Measurements from ENCODE around the gene RESP18. TPM values are rescaled to one million over a fixed set of nuclear protein-coding genes. Genes with fewer than 3 reads are reported as not detected.
"Not testable (repeated sequence)": the region's sequence is repeated elsewhere in the genome, so short reads cannot be mapped to it uniquely, and the experiment has no call there.

Gene RESP18
- total and polyA plus RNA-seq, 4 experiments from 2014 or later, result not detected

GRCh38 chr2:219287580-219288265 is 44.8 kb downstream of the RESP18 start:
- DNase-seq, result no peak
- H3K4me3 ChIP-seq (ENCODE audit: low read length in 2 of 2), result no peak overlapping the region
- Mint-ChIP-seq H3K27ac (peak overlapping the region in 6 of 7 donors; percentile 29 to 75 (median 46)), H3K9me3 (no peaks in the 10 kb centered on the region), H3K36me3 (peaks cover 14 to 33% of the 10 kb centered on the region in 2 donors), H3K4me3 (no peak overlapping the region), H3K4me1 (peaks cover 0 to 6% (median 4%) of the 10 kb centered on the region in 4 donors), H3K27me3 (no peaks in the 10 kb centered on the region)
- no peaks in the 10 kb centered on the region for H3K27me3 ChIP-seq (ENCODE audit: insufficient read depth, low read length)
- POLR2A ChIA-PET (ENCODE audit: partially characterized antibody), result interaction anchor here (1.0 to 1.3 kb wide), 2 partner anchors 70 to 111 kb away, joined by 4 to 5 read pairs; partner anchors contain the start of gene CNPPD1
- H3K36me3 ChIP-seq (ENCODE audit: insufficient read depth, low read length), result peaks cover 32% of the 10 kb centered on the region
- H3K9me3 ChIP-seq (ENCODE audit: control insufficient read depth in 1 of 2, low read length in 2 of 2), result no peaks in the 10 kb centered on the region
- CTCF ChIA-PET (ENCODE audit: partially characterized antibody), result interaction anchor here (1.3 to 14.0 kb wide), 3 partner anchors 6 to 116 kb away, joined by 4 to 208 read pairs (median 4); no protein-coding TSS in a partner anchor
- H3K27ac ChIP-seq (ENCODE audit: low read depth, low read length), result no peak overlapping the region
- intact Hi-C loops (cut with micrococcal nuclease), result no loop called here
- no peaks in the 10 kb centered on the region for H3K4me1 ChIP-seq (ENCODE audit: insufficient read depth, low read length)

DNA sequence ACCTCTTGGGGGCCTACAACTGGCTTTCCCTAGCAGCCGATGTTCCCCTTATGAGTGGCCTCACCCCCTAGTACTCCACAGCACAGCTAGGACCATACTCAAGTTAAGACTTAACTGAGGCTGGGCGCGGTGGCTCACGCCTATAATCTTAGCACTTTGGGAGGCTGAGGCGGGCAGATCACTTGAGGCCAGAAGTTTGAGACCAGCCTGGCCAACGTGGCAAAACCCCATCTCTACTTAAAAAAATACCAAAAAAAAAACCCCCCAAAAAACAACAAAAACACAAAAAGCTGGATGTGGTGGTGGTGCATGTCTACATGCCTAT is 45.5 kb downstream of the RESP18 start:
- H3K27me3 Mint-ChIP-seq; H3K27ac ChIP-seq (ENCODE audit: low read depth, low read length); H3K27me3 ChIP-seq (ENCODE audit: insufficient read depth, low read length); H3K4me3 Mint-ChIP-seq; H3K9me3 ChIP-seq (ENCODE audit: control insufficient read depth in 1 of 2, low read length in 2 of 2); DNase-seq; H3K4me1 ChIP-seq (ENCODE audit: insufficient read depth, low read length); H3K9me3 Mint-ChIP-seq; intact Hi-C loops (cut with micrococcal nuclease); H3K4me3 ChIP-seq (ENCODE audit: low read length in 2 of 2): not testable (repeated sequence)
- CTCF ChIA-PET (ENCODE audit: partially characterized antibody), result interaction anchor here (1.1 to 14.0 kb wide), 4 partner anchors 6 to 115 kb away, joined by 4 to 208 read pairs (median 4); no protein-coding TSS in a partner anchor
- Mint-ChIP-seq H3K4me1 (peaks cover 0 to 11% (median 5%) of the 10 kb centered on the region in 4 donors), H3K36me3 (peaks cover 18 to 39% of the 10 kb centered on the region in 2 donors), H3K27ac (peak overlapping the region in 4 of 7 donors; percentile 42 to 75 (median 48))
- POLR2A ChIA-PET (ENCODE audit: partially characterized antibody), result interaction anchor here (1.0 to 1.3 kb wide), 4 partner anchors 8 to 110 kb away, joined by 3 to 4 read pairs (median 4); partner anchors contain the start of genes ANKZF1, ATG9A and CNPPD1
- peaks cover 39% of the 10 kb centered on the region for H3K36me3 ChIP-seq (ENCODE audit: insufficient read depth, low read length)

DNA sequence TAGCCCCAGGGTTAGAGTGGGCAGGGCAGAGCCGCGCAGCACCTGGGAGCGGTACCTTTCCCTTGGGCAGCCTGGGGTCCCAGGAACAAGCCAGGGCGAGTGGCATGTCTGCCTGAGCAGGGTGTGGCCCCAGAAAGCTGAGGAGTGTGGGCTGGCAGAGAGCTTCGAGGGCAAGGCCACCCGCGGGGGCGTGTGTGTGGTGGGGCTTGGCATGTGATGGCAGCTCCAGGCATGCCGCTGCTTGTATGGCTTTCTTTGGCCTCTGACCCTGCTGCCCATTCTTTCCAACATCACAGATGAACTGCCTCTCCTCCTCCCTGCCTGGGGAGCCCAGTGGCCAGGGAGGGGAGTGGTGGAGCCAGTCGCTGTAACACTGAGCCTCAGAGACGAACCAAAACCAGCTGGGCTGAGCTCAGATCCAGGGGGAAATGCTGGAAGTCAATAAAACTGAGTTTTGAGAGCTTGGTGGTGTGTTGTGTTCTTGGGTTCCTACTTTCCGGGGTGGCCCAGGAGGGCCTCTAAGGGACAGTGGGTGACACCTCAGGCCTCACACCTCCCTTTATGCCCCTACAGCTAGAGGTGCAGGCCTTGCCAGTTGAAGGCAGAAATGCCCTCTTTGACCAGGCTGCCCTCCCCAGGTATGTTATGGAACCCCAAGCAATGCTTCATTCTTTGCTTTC is 46.0 kb downstream of the RESP18 start:
- H3K27me3 ChIP-seq (ENCODE audit: insufficient read depth, low read length), result no peaks in the 10 kb centered on the region
- H3K9me3 Mint-ChIP-seq, result no peaks in the 10 kb centered on the region
- no peak overlapping the region for H3K4me3 ChIP-seq (ENCODE audit: low read length in 2 of 2)
- DNase-seq, result peak in 1 of 5 donors; percentile 30
- peak overlapping the region in 5 of 7 donors; percentile 36 to 85 (median 47) for H3K27ac Mint-ChIP-seq
- intact Hi-C loops (cut with micrococcal nuclease), result no loop called here
- H3K36me3 ChIP-seq (ENCODE audit: insufficient read depth, low read length), result peaks cover 42% of the 10 kb centered on the region
- H3K27me3 Mint-ChIP-seq, result no peaks in the 10 kb centered on the region
- no peaks in the 10 kb centered on the region for H3K9me3 ChIP-seq (ENCODE audit: control insufficient read depth in 1 of 2, low read length in 2 of 2)
- peaks cover 22 to 42% of the 10 kb centered on the region in 2 donors for H3K36me3 Mint-ChIP-seq
- peaks cover 0 to 11% (median 7%) of the 10 kb centered on the region in 4 donors for H3K4me1 Mint-ChIP-seq
- POLR2A ChIA-PET (ENCODE audit: partially characterized antibody), result interaction anchor here (1.0 to 1.3 kb wide), 5 partner anchors 8 to 110 kb away, joined by 3 to 4 read pairs (median 4); partner anchors contain the start of genes ABCB6, ANKZF1, ATG9A and CNPPD1
- H3K4me3 Mint-ChIP-seq, result no peak overlapping the region
- peaks cover 6% of the 10 kb centered on the region for H3K4me1 ChIP-seq (ENCODE audit: insufficient read depth, low read length)
- no peak overlapping the region for H3K27ac ChIP-seq (ENCODE audit: low read depth, low read length)
- CTCF ChIA-PET (ENCODE audit: partially characterized antibody), result interaction anchor here (1.1 to 14.0 kb wide), 4 partner anchors 7 to 115 kb away, joined by 4 to 208 read pairs (median 4); no protein-coding TSS in a partner anchor

- H3K36me3 Mint-ChIP-seq, result peaks cover 28 to 48% of the 10 kb centered on the region in 2 donors
- H3K27me3 Mint-ChIP-seq, result no peaks in the 10 kb centered on the region
- peak overlapping the region in 2 of 7 donors; percentile 42 to 85 for H3K27ac Mint-ChIP-seq
- intact Hi-C loops (cut with micrococcal nuclease), result no loop called here
- H3K27me3 ChIP-seq (ENCODE audit: insufficient read depth, low read length), result no peaks in the 10 kb centered on the region
- peak in 1 of 5 donors; percentile 24 for DNase-seq
- H3K4me3 Mint-ChIP-seq, result no peak overlapping the region
- ChIA-PET CTCF (ENCODE audit: partially characterized antibody) (interaction anchor here (1.1 to 14.0 kb wide), 3 partner anchors 7 to 13 kb away, joined by 4 to 208 read pairs (median 4); no protein-coding TSS in a partner anchor), POLR2A (ENCODE audit: partially characterized antibody) (interaction anchor here (1.0 to 10.9 kb wide), 6 partner anchors 9 to 67 kb away, joined by 3 to 338 read pairs (median 4); partner anchors contain the start of genes ABCB6, ANKZF1, ATG9A and TUBA4A)
- H3K4me1 Mint-ChIP-seq, result peaks cover 0 to 17% (median 13%) of the 10 kb centered on the region in 4 donors
- H3K4me1 ChIP-seq (ENCODE audit: insufficient read depth, low read length), result peaks cover 7% of the 10 kb centered on the region
- no peak overlapping the region for H3K4me3 ChIP-seq (ENCODE audit: low read length in 2 of 2)
- H3K36me3 ChIP-seq (ENCODE audit: insufficient read depth, low read length), result peaks cover 48% of the 10 kb centered on the region
- no peak overlapping the region for H3K27ac ChIP-seq (ENCODE audit: low read depth, low read length)
- H3K9me3 Mint-ChIP-seq, result no peaks in the 10 kb centered on the region
- no peaks in the 10 kb centered on the region for H3K9me3 ChIP-seq (ENCODE audit: control insufficient read depth in 1 of 2, low read length in 2 of 2)
Observed at GRCh38 chr2:219285894-219286425, 46.6 kb downstream of the RESP18 start.

- Histone ChIP-seq H3K27ac (ENCODE audit: low read depth, low read length) (no peak overlapping the region), H3K4me1 (ENCODE audit: insufficient read depth, low read length) (peaks cover 13% of the 10 kb centered on the region), H3K36me3 (ENCODE audit: insufficient read depth, low read length) (peaks cover 53% of the 10 kb centered on the region), H3K9me3 (ENCODE audit: control insufficient read depth in 1 of 2, low read length in 2 of 2) (no peaks in the 10 kb centered on the region), H3K27me3 (ENCODE audit: insufficient read depth, low read length) (no peaks in the 10 kb centered on the region), H3K4me3 (ENCODE audit: low read length in 2 of 2) (no peak overlapping the region)
- ChIA-PET CTCF (ENCODE audit: partially characterized antibody) (interaction anchor here (14.0 kb wide), 1 partner anchor 8 kb away, joined by 208 read pairs; no protein-coding TSS in a partner anchor), POLR2A (ENCODE audit: partially characterized antibody) (interaction anchor here (1.0 to 10.9 kb wide), 3 partner anchors 10 to 67 kb away, joined by 3 to 338 read pairs (median 13); partner anchors contain the start of genes ABCB6, TUBA4A and TUBA4B)
- peaks cover 0 to 23% (median 16%) of the 10 kb centered on the region in 4 donors for H3K4me1 Mint-ChIP-seq
- DNase-seq, result no peak
- peaks cover 30 to 53% of the 10 kb centered on the region in 2 donors for H3K36me3 Mint-ChIP-seq
- intact Hi-C loops (cut with micrococcal nuclease), result no loop called here
- no peak overlapping the region for H3K4me3 Mint-ChIP-seq
- H3K27ac Mint-ChIP-seq, result peak overlapping the region in 2 of 7 donors; percentile 75 to 77
- H3K9me3 Mint-ChIP-seq, result no peaks in the 10 kb centered on the region
- H3K27me3 Mint-ChIP-seq, result no peaks in the 10 kb centered on the region
Observed at GRCh38 chr2:219285373-219285735, 47.2 kb downstream of the RESP18 start.

- H3K9me3 ChIP-seq (ENCODE audit: control insufficient read depth in 1 of 2, low read length in 2 of 2), result no peaks in the 10 kb centered on the region
- intact Hi-C loops (cut with micrococcal nuclease), result no loop called here
- Mint-ChIP-seq H3K9me3 (no peaks in the 10 kb centered on the region), H3K27ac (peak overlapping the region in 1 of 7 donors; percentile 48), H3K4me3 (no peak overlapping the region), H3K27me3 (no peaks in the 10 kb centered on the region), H3K4me1 (peaks cover 3 to 29% (median 21%) of the 10 kb centered on the region in 4 donors), H3K36me3 (peaks cover 33 to 59% of the 10 kb centered on the region in 2 donors)
- H3K27ac ChIP-seq (ENCODE audit: low read depth, low read length), result no peak overlapping the region
- CTCF ChIA-PET (ENCODE audit: partially characterized antibody), result interaction anchor here (1.4 to 14.0 kb wide), 3 partner anchors 9 to 65 kb away, joined by 3 to 208 read pairs (median 13); no protein-coding TSS in a partner anchor
- peaks cover 53% of the 10 kb centered on the region for H3K36me3 ChIP-seq (ENCODE audit: insufficient read depth, low read length)
- H3K4me1 ChIP-seq (ENCODE audit: insufficient read depth, low read length), result peaks cover 19% of the 10 kb centered on the region
- POLR2A ChIA-PET (ENCODE audit: partially characterized antibody), result interaction anchor here (2.9 to 10.9 kb wide), 2 partner anchors 11 to 33 kb away, joined by 13 to 338 read pairs; partner anchors contain the start of genes TUBA4A and TUBA4B
- H3K27me3 ChIP-seq (ENCODE audit: insufficient read depth, low read length), result no peaks in the 10 kb centered on the region
- no peak overlapping the region for H3K4me3 ChIP-seq (ENCODE audit: low read length in 2 of 2)
- peak in 1 of 5 donors; percentile 35 for DNase-seq
Observed at GRCh38 chr2:219284501-219285372, 47.8 kb downstream of the RESP18 start.

All from CD4-positive, alpha-beta memory T cell (primary cell).